ENCODE measurements around the gene FGF1.

FGF1 gene

DNA sequence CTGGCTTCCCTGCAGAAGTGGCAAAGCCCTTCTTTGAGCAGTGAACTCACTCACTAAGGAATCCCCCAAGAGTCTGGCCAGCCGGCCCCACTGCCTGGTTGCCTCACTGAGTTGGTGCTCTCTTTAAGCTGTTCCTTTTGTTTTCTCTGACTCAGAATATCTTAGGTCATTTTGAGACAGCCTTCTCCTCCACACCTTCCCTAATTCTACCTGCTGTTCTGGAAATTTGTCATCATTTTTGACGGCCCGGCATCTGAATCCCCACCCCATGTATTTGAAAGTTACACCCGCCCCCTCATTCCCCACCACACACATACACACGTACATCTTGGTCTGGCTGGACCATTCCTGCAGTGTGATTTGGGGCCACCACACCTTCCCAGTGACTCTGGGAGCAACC lies 41.8 kb downstream of the FGF1 start:
- no peak for DNase-seq (ENCODE audit: low read depth in 2 of 2)

DNA sequence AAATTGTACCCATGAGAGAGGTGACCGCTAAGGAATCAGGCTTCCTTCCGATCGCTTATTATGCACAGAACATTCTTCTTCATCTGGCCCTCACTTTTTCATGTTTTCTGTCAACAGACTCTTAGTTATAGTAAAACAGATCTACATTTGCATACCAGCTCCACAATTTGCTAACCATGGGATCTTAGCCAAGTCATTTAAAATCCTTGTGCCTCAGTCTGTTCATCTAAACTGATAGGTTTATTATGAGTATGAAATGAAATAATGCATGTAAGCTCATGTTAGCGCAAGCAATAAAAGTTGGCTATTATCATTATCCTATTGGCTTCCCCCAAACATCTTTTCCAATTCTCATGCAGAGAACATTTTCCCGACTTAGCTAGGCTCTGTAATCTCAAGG lies 42.3 kb downstream of the FGF1 start:
- no peak for DNase-seq (ENCODE audit: low read depth in 2 of 2)

DNA sequence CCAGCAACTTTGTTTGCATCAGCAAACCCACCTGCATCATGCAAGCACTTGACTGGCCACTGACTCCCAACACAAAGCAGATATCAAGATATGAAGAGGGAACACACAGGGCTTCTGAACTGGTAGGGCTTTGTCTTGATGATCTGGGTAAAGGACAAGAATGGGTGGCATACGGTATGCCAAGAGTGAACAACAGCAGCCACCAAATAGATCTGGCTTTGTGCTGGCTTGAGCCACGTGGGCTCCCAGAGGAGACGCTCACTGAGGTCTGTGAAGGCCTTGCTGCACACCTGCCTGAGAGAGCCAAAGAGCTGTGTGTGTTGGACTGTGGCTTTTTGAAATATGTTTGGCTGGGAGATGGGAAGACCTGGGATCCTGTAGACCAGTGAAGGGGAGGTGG lies 43.5 kb downstream of the FGF1 start:
- DNase-seq (ENCODE audit: low read depth in 2 of 2): no peak

DNA sequence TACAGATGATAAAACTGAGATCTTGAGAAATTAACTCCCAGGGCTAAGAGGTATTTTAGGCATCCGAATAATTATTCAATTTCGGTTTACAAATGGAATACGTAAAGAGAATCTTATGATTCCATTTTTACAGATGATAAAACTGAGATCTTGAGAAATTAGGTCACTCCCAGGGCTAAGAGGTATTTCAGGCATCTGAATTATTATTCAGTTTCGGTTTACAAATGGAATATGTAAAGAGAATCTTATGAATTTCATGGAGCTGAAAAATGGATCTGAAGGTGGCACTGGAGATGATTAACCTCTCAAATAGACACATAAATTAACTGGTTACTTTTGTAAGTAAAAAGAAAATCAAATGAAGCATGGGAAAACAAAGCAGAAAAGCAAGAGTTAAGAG lies 44.2 kb downstream of the FGF1 start:
- no peak for DNase-seq (ENCODE audit: low read depth in 2 of 2)

DNA sequence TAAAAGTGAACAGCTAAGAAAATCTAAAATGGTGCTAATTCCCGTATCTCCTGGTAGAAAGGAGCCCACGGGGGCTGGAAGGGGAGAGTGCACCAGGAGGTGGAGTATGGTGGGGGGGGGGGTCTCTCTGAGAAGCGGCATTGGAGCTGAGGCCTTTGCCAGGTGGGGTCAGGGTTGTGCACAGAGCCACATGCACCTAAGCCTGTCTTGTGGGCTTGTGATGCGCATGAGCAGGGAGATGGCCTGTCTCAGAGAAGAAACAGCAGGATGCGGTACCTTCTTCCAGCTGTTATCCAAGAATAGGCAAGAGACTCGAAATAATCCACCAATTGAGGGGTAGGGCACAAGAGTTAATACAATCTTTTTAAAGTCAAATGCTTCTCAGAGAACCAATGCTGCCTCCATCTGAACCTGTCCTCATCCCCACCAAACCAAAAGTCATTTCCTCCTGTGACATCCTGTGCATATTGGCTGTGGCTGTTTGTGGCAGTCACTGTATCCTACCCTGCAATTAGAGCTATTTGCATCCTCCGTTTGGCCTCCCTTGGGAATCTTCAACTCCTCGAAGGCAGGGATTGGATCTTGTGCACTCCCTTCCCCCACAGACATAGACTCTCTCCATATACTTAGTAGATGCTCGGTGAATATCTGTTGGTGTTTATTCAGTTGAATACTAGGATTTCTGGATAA lies 45.4 kb downstream of the FGF1 start:
- no peak for DNase-seq (ENCODE audit: low read depth in 2 of 2)

DNA sequence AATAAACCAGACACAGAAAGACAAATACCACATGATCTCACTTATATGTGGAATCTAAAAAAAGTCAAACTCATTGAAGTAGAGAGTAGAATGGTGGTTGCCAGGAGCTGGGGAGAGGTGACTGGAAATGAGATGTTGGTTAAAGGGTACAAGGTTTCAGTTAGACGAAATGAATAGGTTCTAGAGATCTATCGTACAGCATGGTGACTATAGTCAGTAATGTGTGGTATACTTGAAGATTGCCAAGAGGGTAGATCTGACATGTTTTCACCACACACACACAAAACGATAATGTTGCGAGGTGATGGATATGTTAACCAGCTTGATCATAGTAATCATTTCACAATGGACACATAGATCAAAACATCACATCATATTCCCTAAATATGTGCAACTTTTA lies 46.4 kb downstream of the FGF1 start:
- DNase-seq (ENCODE audit: low read depth in 2 of 2): no peak

DNA sequence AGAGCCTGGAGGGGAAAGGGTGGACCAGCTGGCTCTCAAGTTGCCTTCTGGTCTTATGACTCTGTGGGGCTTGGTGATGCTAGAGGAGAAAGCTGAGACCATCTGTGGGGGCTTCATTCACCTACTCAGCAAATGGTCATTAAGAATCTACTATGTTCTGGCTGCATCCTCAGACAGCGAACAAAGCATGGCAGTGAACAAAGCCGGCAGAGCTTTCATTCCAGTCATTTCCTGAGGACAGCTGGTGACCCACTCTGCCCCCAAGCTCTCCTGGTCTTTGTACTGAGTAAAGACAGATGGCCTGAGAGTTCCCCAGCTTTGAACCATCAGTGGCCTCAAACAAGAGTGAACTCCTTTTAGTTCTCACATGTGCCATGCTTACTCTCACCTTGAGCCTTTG lies 48.0 kb downstream of the FGF1 start:
- no peak for DNase-seq (ENCODE audit: low read depth in 2 of 2)

DNA sequence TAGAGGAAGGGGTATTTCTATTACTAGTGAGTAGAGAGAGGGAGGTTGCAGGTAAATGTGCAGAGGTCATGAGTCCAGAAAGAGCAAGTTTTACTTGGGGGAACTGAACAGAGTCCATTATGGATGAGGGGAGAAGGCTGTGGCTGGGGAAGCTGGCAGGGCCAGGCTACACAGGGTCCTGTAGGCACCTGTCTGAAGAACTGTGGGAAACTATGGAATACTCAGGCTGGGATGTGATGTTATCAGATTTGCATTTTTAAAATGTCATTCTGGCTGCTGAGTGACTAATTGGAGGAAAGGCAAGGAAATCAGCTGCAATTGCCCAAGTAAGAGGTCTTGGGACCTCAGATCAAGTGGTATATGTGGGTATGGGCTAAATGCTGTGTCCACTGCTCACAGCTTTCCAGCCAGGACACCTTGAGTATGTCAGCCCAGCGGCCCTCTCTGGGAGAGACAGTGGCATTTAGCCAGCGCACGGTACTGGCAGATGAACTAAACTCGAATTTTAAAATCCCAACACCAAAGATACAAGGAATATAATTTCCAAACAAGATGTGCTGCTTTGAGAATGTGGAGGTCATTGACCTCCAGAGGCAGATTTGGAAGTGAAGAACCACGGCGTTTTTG lies 49.1 kb downstream of the FGF1 start:
- no peak for DNase-seq (ENCODE audit: low read depth in 2 of 2)

DNA sequence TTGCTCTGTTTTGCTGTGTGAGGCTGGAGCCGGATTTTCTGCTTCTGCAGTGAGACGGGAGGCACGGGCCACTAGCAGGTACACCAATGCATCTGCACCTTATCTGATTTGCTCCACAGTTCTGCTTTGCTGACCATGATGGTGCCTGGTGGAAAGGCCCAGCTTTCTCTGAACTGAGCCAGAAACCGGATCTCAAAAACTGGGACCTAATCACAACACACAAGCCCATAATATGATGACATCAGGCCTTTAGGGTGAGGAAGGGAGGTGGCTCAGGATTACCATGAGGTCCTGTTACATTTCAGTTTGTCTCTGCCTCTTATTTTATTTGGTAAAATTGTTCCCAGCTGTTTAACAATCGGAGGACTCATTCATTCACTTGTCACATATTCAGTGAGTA lies 49.8 kb downstream of the FGF1 start:
- DNase-seq (ENCODE audit: low read depth in 2 of 2): no peak

DNA sequence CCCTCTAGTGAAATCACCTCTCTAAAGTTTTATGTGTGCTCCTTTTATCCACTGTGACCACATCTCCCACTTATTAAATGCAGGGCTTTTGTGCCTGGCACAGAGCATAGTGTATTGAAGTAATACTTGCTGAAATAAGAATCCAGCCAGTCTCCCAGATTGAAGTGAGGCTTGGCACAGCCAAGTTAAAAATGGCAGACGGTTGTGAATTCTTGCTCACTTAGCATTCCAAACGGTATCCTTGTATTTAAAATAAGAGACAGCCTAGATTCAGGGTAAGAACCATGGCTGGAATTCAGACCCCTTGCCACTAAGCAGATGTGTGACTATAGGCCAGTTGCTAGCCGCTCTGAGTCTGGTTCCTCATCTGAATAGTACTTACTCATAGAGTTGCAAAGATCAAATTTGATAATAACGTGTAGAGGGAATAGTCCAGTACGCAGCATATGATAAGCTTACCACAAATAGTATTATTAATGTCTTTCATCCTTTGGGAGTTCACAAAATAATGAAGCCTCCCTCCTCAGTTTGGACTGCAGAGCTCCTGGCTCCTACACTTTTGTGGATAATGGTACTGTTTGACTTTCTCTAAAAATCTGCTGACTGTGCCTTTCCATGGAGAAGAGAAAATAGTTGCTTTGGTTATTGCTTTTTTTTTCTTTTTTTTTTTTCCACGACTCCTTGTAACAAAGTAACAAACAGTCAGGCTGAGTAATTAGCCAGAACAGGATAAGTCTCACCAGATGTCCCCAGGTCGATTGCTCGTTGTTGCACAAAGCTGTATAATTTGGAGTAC lies 51.5 kb downstream of the FGF1 start:
- no peak for DNase-seq (ENCODE audit: low read depth in 2 of 2)

DNA sequence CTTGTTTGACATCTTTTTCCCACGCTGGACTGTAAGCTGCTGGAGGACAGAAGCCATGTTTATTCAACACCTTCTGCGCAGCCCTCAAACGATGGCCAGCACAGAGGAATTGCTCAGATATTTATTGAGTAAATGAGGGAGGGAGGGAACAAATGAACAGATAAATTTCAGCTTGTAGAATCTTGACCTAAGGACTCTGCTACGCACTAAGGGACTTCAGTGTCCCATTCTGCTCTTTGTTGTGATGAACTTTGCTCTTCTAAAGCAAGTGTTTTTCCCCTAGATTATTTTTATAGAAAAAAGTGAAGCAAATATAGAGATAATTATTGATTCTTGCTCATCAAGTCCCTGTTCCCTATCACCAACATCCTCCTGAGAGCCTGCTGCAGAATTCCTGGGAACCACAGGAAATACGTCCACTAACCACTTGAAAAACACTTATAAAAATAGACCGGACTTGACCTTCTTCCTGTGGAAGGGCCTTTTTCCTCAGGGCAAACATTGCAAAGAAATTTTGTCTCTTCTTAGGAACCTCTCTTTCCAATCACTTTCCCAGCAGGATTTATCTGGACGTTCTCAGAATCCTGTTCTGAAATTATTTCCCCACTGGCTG lies 54.9 kb downstream of the FGF1 start:
- no peak for DNase-seq (ENCODE audit: low read depth in 2 of 2)

DNA sequence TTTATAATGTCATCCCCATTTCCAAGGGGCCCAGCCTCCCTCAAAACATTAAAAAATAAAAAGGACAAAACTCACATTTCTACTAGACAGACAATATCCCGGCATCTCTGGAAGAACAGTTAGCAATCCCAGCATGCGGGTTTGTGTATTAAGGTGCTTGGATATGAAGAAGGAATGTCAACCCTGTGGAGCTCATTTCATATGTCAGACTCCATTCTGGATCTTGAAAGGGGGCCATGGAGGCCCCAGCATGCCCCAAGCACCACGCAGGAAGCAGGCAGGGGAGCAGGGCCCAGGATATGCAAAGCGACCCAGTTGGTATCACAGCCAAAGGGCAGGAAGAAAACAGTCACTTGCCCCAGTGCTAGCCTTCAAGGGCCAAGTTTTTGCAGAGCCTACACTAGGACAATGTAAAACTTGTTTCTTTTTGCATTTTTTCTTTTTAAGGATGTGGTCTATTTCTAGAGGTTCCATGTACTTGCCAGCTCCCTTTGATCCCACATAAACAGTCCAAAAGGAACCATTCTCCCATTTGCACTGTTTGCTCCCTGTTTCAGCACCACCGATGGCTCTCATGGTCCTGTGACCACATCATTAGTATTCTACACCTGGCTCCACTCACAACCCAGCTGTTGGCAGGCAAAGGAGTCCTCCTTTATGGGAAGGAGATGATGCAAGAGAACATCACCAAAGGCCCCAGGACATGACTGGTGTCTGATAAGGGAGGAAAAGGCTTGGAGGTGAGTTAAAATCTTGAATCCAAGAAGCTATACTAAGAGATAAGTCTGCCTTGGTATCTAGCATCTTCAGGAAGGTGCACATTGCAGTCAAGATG lies 58.3 kb downstream of the FGF1 start:
- no peak for DNase-seq (ENCODE audit: low read depth in 2 of 2)

DNA sequence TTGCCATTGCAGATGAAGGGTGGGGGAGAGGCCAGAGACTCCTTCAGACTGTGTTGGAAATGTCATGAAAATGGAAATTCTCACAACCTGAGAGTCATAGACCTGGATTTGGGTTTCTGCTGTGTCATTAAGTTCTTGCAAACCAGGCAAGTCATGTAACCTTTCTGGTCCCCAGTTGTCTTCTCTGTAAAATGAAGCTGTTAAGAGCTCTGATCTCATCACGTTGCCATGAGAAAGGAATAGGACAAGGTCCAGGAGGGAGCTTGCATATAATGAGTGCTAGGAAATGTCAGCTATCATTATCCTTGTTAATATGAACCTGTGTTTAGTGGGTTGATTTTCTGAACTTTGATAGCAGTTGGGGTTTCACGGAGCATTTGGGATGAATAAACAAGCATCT lies 59.1 kb downstream of the FGF1 start:
- DNase-seq (ENCODE audit: low read depth in 2 of 2): no peak

DNA sequence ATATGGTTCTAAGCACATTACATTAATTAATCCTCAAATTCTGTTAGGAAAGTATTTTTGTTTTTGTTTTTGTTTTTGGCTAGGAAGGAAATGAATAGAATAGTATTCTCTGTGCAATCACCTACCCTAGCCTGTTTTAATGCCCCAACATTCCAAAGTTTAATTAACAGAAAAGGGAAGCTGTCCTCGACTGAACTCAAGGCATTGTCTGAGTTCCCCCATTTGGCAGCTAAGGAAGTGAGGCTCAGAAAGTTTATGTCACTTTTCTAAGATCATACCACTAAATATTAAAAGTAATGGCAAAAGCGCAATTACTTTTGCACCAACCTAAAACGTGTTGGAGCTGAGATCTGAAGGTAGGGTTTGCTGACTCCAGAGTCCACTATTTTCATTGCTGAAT lies 59.8 kb downstream of the FGF1 start:
- DNase-seq (ENCODE audit: low read depth in 2 of 2): no peak

DNA sequence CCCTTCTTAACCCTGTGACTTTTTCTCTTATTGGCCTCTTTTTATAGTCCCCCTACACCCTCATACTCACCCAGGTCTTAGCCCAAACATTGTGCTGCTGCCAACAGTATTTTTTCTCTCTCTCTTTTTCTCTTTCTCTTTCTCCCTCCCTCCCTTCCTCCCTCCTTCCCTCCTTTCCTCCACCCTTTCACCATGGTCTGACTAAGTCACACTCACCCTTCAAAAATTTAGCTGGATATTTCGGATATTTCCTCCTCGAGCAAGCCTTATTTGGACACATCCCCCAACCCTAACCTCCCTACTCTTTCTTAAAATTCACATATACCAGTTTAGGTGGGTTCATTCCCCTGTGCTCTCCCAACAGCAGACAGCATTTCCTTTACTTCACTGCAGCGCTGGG lies 64.7 kb downstream of the FGF1 start:
- no peak for DNase-seq (ENCODE audit: low read depth in 2 of 2)

DNA sequence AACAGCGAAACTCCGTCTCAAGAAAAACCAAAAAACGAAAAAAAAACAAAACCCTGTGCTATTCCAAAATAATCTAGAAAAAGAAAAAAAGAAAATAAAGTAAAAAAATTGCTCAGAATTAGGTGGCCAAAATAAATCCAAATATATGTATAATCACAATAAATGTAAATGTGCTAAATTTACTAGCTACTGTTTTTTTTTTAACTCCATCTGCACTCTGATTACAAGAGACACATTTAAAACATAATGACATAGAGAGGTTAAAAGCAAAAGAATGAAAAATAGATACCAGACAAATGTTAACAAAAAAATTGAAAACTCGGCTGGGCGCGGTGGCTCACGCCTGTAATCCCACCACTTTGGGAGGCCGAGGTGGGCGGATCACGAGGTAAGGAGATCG lies 66.1 kb downstream of the FGF1 start:
- no peak for DNase-seq (ENCODE audit: low read depth in 2 of 2)

DNA sequence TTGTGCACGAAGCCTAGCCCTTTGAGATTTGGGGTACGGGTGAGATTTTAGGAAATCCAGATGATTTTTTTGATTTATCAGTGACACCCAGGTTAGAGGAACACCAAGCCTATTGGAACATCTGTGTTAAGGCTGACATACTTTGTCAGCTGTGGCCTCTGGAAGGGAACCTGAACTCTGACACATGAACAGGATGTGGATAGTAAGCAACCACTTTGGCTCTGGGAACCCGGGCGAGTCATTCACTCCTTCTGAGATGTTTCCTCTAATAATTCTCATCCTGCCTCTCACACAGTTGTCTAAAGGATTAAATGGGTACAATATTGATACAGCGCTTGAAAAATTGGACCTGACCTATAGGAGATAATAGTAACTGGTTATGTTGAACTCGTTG lies 67.8 kb downstream of the FGF1 start:
- peak; percentile 23 to 37 for DNase-seq (ENCODE audit: low read depth in 2 of 2)

DNA sequence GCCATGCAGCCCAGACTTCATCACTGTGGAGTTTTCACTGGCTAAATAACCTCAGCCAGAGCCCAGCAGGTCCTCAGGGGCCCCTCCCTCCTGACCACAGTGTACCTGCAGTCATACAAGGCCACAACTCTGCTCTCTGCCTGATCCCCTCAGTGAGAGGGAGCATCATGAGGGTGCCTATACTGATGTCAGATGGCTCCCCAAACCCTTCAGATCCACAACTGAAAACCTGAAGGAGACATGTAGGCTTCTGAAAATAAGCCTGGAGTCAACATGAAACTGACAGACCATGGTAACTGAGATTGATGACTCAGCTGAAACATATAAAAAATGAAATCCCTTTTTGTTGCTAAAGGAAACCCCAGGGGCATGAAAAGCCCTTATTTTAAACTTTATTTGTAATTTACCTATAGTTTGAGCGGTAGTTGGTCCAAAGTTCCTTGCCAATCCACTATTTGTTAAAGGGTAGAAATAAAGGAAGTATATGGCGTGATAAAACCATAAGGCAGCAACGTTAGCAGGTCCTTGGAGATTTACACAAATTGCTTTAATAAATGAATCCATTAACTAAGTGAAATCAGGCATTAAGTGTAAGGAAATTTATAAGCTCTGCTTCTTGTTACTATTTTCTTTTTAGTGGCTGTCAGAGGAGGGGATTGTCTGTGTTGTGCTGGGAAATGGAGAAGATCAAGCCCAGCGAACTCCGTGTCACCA lies 68.3 kb downstream of the FGF1 start:
- peak; percentile 12 to 20 for DNase-seq (ENCODE audit: low read depth in 2 of 2)

DNA sequence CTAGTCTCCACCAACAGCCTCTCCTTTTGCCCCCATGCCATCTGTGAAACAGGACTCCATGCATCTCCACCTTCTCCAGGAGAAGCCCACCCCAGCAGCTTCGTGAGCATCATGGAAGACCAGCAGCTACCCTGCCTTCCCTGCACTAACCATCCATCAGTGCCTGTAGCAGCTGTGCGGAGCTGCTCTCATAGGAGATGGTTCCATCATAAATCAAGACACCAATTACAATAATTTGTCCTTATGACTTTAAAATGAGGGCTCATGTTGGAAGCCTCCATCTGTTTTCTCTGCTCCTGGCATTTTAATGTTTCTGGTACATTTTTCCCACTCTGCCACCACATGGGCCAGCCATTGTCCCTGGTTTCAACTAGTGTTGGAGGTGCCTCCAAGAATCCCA lies 69.9 kb downstream of the FGF1 start:
- DNase-seq (ENCODE audit: low read depth in 2 of 2): no peak

DNA sequence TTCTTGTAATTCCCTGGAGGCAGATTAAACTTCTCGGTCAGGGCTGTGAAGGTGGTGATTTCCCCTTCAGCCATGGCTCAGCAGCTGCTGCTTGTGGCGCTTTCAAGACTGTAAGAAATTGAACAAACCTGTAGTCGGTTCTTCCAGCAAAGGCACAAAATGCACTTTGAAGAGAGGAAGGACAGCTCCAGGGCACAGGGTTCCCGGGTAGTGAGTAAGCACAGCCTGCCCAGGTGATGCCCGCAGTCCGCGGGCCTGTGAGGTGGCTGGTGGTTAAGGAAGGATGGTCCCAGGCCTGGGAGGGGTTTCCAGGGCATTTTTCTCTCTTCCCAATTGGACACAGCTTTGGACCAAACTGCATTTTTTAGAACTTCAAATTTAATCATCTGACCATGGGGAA lies 71.8 kb downstream of the FGF1 start:
- DNase-seq (ENCODE audit: low read depth in 2 of 2): no peak

DNA sequence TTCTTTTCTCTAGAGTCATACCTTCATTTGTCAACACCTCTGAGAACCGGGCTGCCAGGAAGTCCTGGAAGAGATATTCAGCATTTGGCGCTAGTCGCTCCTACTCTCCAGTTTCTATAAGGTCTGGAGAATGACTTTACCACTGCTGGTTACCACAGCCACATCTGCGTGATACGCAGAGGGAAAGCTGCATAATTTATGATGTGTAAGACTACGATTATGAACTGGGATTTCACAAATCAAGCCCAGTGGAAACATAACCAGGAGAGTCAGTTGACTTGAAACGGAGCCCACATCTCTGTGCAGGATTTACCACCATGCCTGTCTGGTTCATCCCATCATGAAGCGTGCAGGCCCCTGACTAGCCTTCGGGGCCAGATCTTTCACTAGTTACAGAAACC lies 72.6 kb downstream of the FGF1 start:
- no peak for DNase-seq (ENCODE audit: low read depth in 2 of 2)

Data from stimulated activated CD4-positive, alpha-beta T cell treated with anti-CD3 and anti-CD28 coated beads, Interleukin-4, amount 100 ng/mL, for 48 hours (primary cell).